CD14-positive monocyte (primary cell): Measurements from ENCODE around the gene NPAS2. TPM values are rescaled to one million over a fixed set of nuclear protein-coding genes. Genes with fewer than 3 reads are reported as not detected.

Source experiments
- DNase-seq, 3 donors: peaks; one replicate each; pipeline ENCODE4 v3.0.0-alpha.2; 2011 to 2022
- H2AFZ ChIP-seq: 2 replicates; pipeline ENCODE4 v1.6.0; 2012; ENCODE audit warnings: mild to moderate bottlenecking, low read depth, low read length, inconsistent platforms; ENCODE audit not compliant: insufficient read depth, poor library complexity, severe bottlenecking
- H3K27ac ChIP-seq, 2 donors: 1 replicate in 1 of 2; 2 replicates in 1 of 2; pipeline ENCODE4 v1.5.1; 2012 to 2013; ENCODE audit warnings: low read length in 2 of 2, control low read depth in 1 of 2, inconsistent platforms in 1 of 2, low read depth in 1 of 2, mild to moderate bottlenecking in 1 of 2
- H3K27me3 ChIP-seq, 2 donors: one replicate each; pipeline versions ENCODE4 v1.6.0 to v1.6.1; 2011 to 2013; ENCODE audit warnings: low read length in 2 of 2; ENCODE audit not compliant: control insufficient read depth in 2 of 2, insufficient read depth in 2 of 2
- H3K36me3 ChIP-seq, 2 donors: replicated peaks in 1 of 2; 1 replicate in 1 of 2; 2 replicates in 1 of 2; pipeline versions ENCODE4 v1.5.1 to v1.6.1; 2012 to 2013; ENCODE audit warnings: low read length in 2 of 2, control low read depth in 1 of 2, inconsistent platforms in 1 of 2, mild to moderate bottlenecking in 1 of 2; ENCODE audit not compliant: insufficient read depth in 2 of 2, control insufficient read depth in 1 of 2
- H3K4me1 ChIP-seq, 2 donors: 1 replicate in 1 of 2; 2 replicates in 1 of 2; pipeline versions ENCODE4 v1.5.1 to v1.6.1; 2012 to 2013; ENCODE audit warnings: low read length in 2 of 2, control low read depth in 1 of 2, inconsistent platforms in 1 of 2, mild to moderate bottlenecking in 1 of 2, moderate library complexity in 1 of 2; ENCODE audit not compliant: insufficient read depth in 2 of 2, control insufficient read depth in 1 of 2
- H3K4me2 ChIP-seq: replicated peaks from 2 replicates; pipeline ENCODE3; 2012; ENCODE audit warnings: low read length, moderate library complexity, mild to moderate bottlenecking; ENCODE audit not compliant: poor library complexity, severe bottlenecking; ENCODE audit errors: extremely low read depth
- H3K4me3 ChIP-seq, 3 experiments: fragments of 200-600 bp in 1 of 3; sonication (generic) in 1 of 3; replicated peaks in 1 of 3; 1 replicate in 2 of 3; 2 replicates in 1 of 3; pipeline ENCODE4 v1.5.1; 2011 to 2013; ENCODE audit warnings: low read length in 3 of 3, mild to moderate bottlenecking in 3 of 3, control low read depth in 2 of 3, low read depth in 2 of 3, inconsistent platforms in 1 of 3, moderate library complexity in 1 of 3
- H3K79me2 ChIP-seq: 2 replicates; pipeline ENCODE4 v1.6.0; 2012; ENCODE audit warnings: mild to moderate bottlenecking, control low read depth, inconsistent platforms, low read length, moderate library complexity; ENCODE audit not compliant: insufficient read depth
- H3K9ac ChIP-seq: 2 replicates; pipeline ENCODE4 v1.6.0; 2017; ENCODE audit warnings: low read length, mild to moderate bottlenecking; ENCODE audit not compliant: insufficient read depth, poor library complexity, severe bottlenecking
- H3K9me3 ChIP-seq, 2 donors: replicated peaks in 1 of 2; 1 replicate in 1 of 2; 2 replicates in 1 of 2; pipeline versions ENCODE4 v1.5.1 to v1.6.1; 2012 to 2013; ENCODE audit warnings: low read length in 2 of 2, control low read depth in 1 of 2; ENCODE audit not compliant: control insufficient read depth in 1 of 2, insufficient read depth in 1 of 2
- H4K20me1 ChIP-seq: 2 replicates; pipeline ENCODE4 v1.6.0; 2012; ENCODE audit warnings: mild to moderate bottlenecking, low read length, control low read depth, moderate library complexity; ENCODE audit not compliant: insufficient read depth
- H3K27ac Mint-ChIP-seq, 7 donors: one replicate each; pipeline ENCODE4 v1.8.0; 2020; ENCODE audit warnings: mild to moderate bottlenecking in 7 of 7, mixed read lengths in 7 of 7, moderate library complexity in 6 of 7, inconsistent platforms in 2 of 7
- H3K27me3 Mint-ChIP-seq, 3 donors: one replicate each; pipeline ENCODE4 v1.8.0; 2021 to 2022; ENCODE audit warnings: low read depth in 3 of 3, mild to moderate bottlenecking in 3 of 3, mixed read lengths in 3 of 3, moderate library complexity in 3 of 3, inconsistent platforms in 1 of 3
- H3K36me3 Mint-ChIP-seq, 2 donors: one replicate each; pipeline ENCODE4 v1.8.0; 2020; ENCODE audit warnings: mixed read lengths in 2 of 2, inconsistent platforms in 1 of 2, mild to moderate bottlenecking in 1 of 2
- H3K4me1 Mint-ChIP-seq: one replicate; pipeline ENCODE4 v1.8.0; 2020; ENCODE audit warnings: mild to moderate bottlenecking, mixed read lengths
- H3K4me3 Mint-ChIP-seq, 2 donors: one replicate each; pipeline ENCODE4 v1.8.0; 2020; ENCODE audit warnings: mild to moderate bottlenecking in 2 of 2, mixed read lengths in 2 of 2, moderate library complexity in 1 of 2
- H3K9me3 Mint-ChIP-seq, 7 donors: one replicate each; pipeline ENCODE4 v1.8.0; 2020 to 2022; ENCODE audit warnings: mixed read lengths in 7 of 7, mild to moderate bottlenecking in 6 of 7, moderate library complexity in 6 of 7, inconsistent platforms in 2 of 7
- CTCF ChIP-seq: fragments of 200-600 bp; IDR thresholded peaks from one replicate; pipeline ENCODE4 v1.8.0; 2022; ENCODE audit warnings: antibody characterized with exemption, mild to moderate bottlenecking
- WGBS: methylation state at CpG from one replicate; pipeline ENCODE4 v1.1.5; 2013; ENCODE audit warnings: missing lambda C conversion rate; ENCODE audit not compliant: insufficient coverage; 5-methylcytosine and 5-hydroxymethylcytosine counted together
- intact Hi-C, 2 donors: fragments of 100-400 bp; cut with micrococcal nuclease; formaldehyde crosslinking; loops; one replicate each; pipeline versions ENCODE4 v1.15.0 to v1.15.1; 2023
- polyA plus RNA-seq, 3 donors: library from polyadenylated mRNA; depleted of rRNA in 1 of 3; unstranded in 2 of 3; stranded (reverse) in 1 of 3; fragments of 300-500 nt in 2 of 3; fragments of >200 nt in 1 of 3; fragmentation: Illumina TruSeq in 2 of 3; gene quantifications; 1 replicate in 2 of 3; 2 replicates in 1 of 3; pipeline ENCODE4 v1.2.3, GENCODE V29; 2012 to 2021

Gene NPAS2
- polyA plus RNA-seq, 3 donors = not detected

- H3K27ac Mint-ChIP-seq = peak overlapping the region in 2 of 7 donors; percentile 1 to 16
- H3K27me3 ChIP-seq = no peaks in the 10 kb centered on the region
- H3K4me1 Mint-ChIP-seq = peaks cover 3% of the 10 kb centered on the region
- intact Hi-C loops = no loop called here
- peaks cover 0 to 5% (median 2%) of the 10 kb centered on the region in 7 donors for H3K9me3 Mint-ChIP-seq
- H3K4me2 ChIP-seq = no peak overlapping the region
- H3K79me2 ChIP-seq = no peaks in the 10 kb centered on the region
- H3K36me3 ChIP-seq = no peaks in the 10 kb centered on the region
- H2AFZ ChIP-seq = no peak overlapping the region
- no peaks in the 10 kb centered on the region for H4K20me1 ChIP-seq
- H3K27ac ChIP-seq = no peak overlapping the region
- WGBS = 96% methylated on average over 4 of the region's 10 CpGs
- H3K4me1 ChIP-seq = peaks cover 3 to 4% of the 10 kb centered on the region in 2 donors
- H3K9ac ChIP-seq = no peak overlapping the region
- no peaks in the 10 kb centered on the region for H3K36me3 Mint-ChIP-seq
- no peak overlapping the region for H3K4me3 ChIP-seq
- H3K9me3 ChIP-seq = no peaks in the 10 kb centered on the region
- peaks cover 0 to 6% (median 2%) of the 10 kb centered on the region in 3 donors for H3K27me3 Mint-ChIP-seq
- no peak for DNase-seq
- H3K4me3 Mint-ChIP-seq = no peak overlapping the region
- TF ChIP-seq CTCF = no peak
These were observed 34.2 kb upstream of the NPAS2 start for GRCh38 chr2:100785626-100786296.

DNA sequence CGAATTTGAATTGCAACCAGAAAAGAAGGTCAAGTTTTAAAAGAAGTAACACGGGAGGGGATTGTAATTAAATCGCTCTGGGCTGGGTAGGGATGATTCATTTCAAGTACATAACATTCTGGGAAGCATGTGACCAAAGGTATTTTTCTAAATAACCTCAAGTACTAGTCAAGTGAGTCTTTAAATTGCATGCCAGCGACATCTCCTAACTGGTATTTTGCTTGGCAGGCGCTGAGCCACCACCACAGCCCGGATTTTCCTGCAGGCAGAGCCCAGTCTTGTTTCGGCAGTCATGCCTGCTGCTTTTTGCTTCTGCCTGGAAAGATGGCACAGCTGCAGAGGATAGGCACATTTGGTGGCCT lies 33.7 kb upstream of the NPAS2 start:
- Histone ChIP-seq H4K20me1 (no peaks in the 10 kb centered on the region), H3K79me2 (no peaks in the 10 kb centered on the region), H3K27me3 (no peaks in the 10 kb centered on the region), H2AFZ (no peak overlapping the region), H3K4me3 (no peak overlapping the region), H3K4me1 (no peaks in the 10 kb centered on the region), H3K9me3 (no peaks in the 10 kb centered on the region), H3K27ac (no peak overlapping the region), H3K4me2 (no peak overlapping the region), H3K36me3 (no peaks in the 10 kb centered on the region), H3K9ac (no peak overlapping the region)
- Mint-ChIP-seq H3K9me3 (peaks cover 0 to 5% (median 2%) of the 10 kb centered on the region in 7 donors), H3K4me3 (no peak overlapping the region), H3K27me3 (peaks cover 0 to 6% (median 2%) of the 10 kb centered on the region in 3 donors), H3K27ac (peak overlapping the region in 2 of 7 donors; percentile 1 to 16), H3K4me1 (no peaks in the 10 kb centered on the region), H3K36me3 (no peaks in the 10 kb centered on the region)
- DNase-seq = no peak
- intact Hi-C loops = no loop called here
- WGBS = 96% methylated on average over 4 of the region's 7 CpGs
- TF ChIP-seq CTCF = no peak
